GM12864 (cell line): ENCODE measurements around the gene ATP8B2.

Source experiments
- DNase-seq: peaks from one replicate; pipeline ENCODE4 v3.0.0-alpha.2; 2011; ENCODE audit warnings: low read depth
- H3K4me3 ChIP-seq: 2 replicates; pipeline ENCODE4 v1.5.1; 2011; ENCODE audit warnings: mild to moderate bottlenecking, low read depth, low read length, control low read depth
- CTCF ChIP-seq: IDR thresholded peaks from 2 replicates; pipeline ENCODE4 v1.5.1; 2011; ENCODE audit warnings: low read depth, mild to moderate bottlenecking, moderate library complexity, low read length, control low read depth, inconsistent platforms; ENCODE audit errors: missing control alignments

Gene ATP8B2

GRCh38 chr1:154386643-154387352, 61.5 kb downstream of the ATP8B2 start:
- TF ChIP-seq CTCF, result no peak
- DNase-seq, result peak; percentile 61
- H3K4me3 ChIP-seq, result no peak overlapping the region

GRCh38 chr1:154391086-154391770, 65.9 kb downstream of the ATP8B2 start:
- no peak for DNase-seq
- no peak overlapping the region for H3K4me3 ChIP-seq
- TF ChIP-seq CTCF, result no peak

GRCh38 chr1:154398141-154398540, 72.8 kb downstream of the ATP8B2 start:
- TF ChIP-seq CTCF, result no peak
- H3K4me3 ChIP-seq, result no peak overlapping the region
- DNase-seq, result no peak

- no peak for DNase-seq
- no peak overlapping the region for H3K4me3 ChIP-seq
- no peak for TF ChIP-seq CTCF
Observed at GRCh38 chr1:154398678-154399077, 73.4 kb downstream of the ATP8B2 start.

- H3K4me3 ChIP-seq, result no peak overlapping the region
- no peak for DNase-seq
- no peak for TF ChIP-seq CTCF
Observed at GRCh38 chr1:154400381-154400801, 75.1 kb downstream of the ATP8B2 start.
